WERI-Rb-1 (cell line): ENCODE results near the gene PDSS1.
A peak's percentile ranks its signal among the peaks of the same experiment; 100 is the strongest.

Source experiments
- DNase-seq: peaks from one replicate; pipeline ENCODE4 v3.0.0-alpha.2; 2020
- H3K27ac ChIP-seq: fragments of 250-450 bp; sonication (Bioruptor Pico); 2 replicates; pipeline ENCODE4 v1.5.1; 2020; ENCODE audit warnings: mild to moderate bottlenecking, moderate library complexity
- H3K27me3 ChIP-seq: fragments of 250-450 bp; sonication (Bioruptor Pico); 2 replicates; pipeline ENCODE4 v1.5.1; 2021; ENCODE audit warnings: mild to moderate bottlenecking, low read depth, moderate library complexity; ENCODE audit not compliant: insufficient read depth, severe bottlenecking
- H3K36me3 ChIP-seq: fragments of 250-450 bp; sonication (Bioruptor Pico); 2 replicates; pipeline ENCODE4 v1.5.1; 2020; ENCODE audit warnings: mild to moderate bottlenecking, moderate library complexity
- H3K4me3 ChIP-seq: 2 replicates; pipeline ENCODE4 v1.5.1; 2011; ENCODE audit warnings: low read depth, mild to moderate bottlenecking, control low read depth, low read length
- H3K9me3 ChIP-seq: fragments of 250-450 bp; sonication (Bioruptor Pico); 2 replicates; pipeline ENCODE4 v1.5.1; 2021; ENCODE audit warnings: mild to moderate bottlenecking, moderate library complexity; ENCODE audit not compliant: severe bottlenecking
- TF ChIP-seq, protein P1 (sequence below): IDR thresholded peaks from 2 replicates; pipeline ENCODE4 v1.5.1; 2011; ENCODE audit warnings: low read depth, mild to moderate bottlenecking, control low read depth, inconsistent platforms, low read length

The PDSS1 gene

DNA sequence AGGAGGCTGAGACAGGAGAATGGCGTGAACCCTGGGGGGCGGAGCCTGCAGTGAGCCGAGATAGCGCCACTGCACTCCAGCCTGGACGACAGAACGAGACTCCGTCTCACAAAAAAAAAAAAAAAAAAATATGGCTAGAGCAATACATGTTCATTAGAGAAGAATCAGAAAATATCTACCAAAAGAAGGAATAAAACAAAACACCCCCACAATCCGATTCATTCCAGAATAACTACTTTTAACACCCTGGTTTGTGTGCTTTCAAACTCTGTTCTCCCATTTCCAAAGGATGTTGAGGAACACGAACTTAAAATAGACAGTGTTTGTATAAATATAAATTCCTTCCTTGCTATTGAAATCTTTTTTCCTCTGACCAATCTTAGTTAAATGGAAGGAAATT lies 6.5 kb downstream of the PDSS1 start:
- no peak for DNase-seq
- Histone ChIP-seq H3K27me3 (no peaks in the 10 kb centered on the region), H3K4me3 (no peak overlapping the region), H3K9me3 (no peaks in the 10 kb centered on the region), H3K27ac (no peak overlapping the region), H3K36me3 (no peaks in the 10 kb centered on the region; the same call in 1 of the 2 replicates)
- TF ChIP-seq, protein P1, sequence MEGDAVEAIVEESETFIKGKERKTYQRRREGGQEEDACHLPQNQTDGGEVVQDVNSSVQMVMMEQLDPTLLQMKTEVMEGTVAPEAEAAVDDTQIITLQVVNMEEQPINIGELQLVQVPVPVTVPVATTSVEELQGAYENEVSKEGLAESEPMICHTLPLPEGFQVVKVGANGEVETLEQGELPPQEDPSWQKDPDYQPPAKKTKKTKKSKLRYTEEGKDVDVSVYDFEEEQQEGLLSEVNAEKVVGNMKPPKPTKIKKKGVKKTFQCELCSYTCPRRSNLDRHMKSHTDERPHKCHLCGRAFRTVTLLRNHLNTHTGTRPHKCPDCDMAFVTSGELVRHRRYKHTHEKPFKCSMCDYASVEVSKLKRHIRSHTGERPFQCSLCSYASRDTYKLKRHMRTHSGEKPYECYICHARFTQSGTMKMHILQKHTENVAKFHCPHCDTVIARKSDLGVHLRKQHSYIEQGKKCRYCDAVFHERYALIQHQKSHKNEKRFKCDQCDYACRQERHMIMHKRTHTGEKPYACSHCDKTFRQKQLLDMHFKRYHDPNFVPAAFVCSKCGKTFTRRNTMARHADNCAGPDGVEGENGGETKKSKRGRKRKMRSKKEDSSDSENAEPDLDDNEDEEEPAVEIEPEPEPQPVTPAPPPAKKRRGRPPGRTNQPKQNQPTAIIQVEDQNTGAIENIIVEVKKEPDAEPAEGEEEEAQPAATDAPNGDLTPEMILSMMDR: no peak

DNA sequence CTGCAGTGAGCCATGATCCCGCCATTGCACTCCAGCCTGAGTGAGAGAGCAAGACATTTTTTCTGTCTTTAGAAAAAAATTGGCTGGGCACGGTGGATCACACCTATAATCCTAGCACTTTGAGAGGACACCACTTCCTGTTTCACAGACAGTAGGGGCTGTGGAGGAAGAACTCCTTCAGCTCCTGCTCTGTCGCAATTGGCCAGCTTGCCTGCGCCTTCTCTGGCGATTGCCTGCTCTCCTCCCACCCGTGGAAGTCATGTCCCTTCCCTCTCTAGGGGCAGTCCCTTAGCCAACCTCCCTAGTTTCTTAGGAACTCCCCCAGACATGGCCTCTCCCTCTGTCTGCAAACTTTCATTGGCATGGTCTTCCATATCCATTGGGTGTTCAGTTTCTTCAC lies 8.7 kb downstream of the PDSS1 start:
- DNase-seq: no peak
- H3K27ac ChIP-seq: no peak overlapping the region
- TF ChIP-seq, protein P1: no peak
- no peaks in the 10 kb centered on the region; the same call in 1 of the 2 replicates for H3K36me3 ChIP-seq
- H3K4me3 ChIP-seq: no peak overlapping the region
- no peaks in the 10 kb centered on the region for H3K27me3 ChIP-seq
- no peaks in the 10 kb centered on the region for H3K9me3 ChIP-seq

DNA sequence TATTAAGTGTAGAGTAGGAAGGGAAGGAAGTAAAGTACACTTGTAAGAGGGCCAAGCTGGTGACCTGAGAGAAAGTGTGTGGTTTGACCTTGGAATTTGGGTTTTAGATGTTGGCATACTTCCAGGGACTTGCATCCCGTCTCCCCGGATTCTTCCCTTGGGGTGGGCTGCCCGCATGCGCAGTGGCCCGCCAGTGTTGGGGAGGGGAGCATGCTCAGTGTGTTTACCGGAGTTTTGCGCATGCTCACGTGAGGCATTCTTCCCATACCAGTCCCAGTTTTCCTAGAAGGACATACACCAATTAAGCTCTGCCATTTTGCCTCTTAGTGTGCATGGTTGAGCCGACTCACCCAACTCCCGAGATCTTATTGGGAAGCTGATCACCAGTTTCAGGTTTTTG lies 9.4 kb downstream of the PDSS1 start:
- TF ChIP-seq, protein P1: no peak
- DNase-seq: no peak
- H3K27me3 ChIP-seq: no peaks in the 10 kb centered on the region
- no peaks in the 10 kb centered on the region for H3K9me3 ChIP-seq
- H3K4me3 ChIP-seq: no peak overlapping the region
- H3K27ac ChIP-seq: no peak overlapping the region
- no peaks in the 10 kb centered on the region; the same call in 1 of the 2 replicates for H3K36me3 ChIP-seq

DNA sequence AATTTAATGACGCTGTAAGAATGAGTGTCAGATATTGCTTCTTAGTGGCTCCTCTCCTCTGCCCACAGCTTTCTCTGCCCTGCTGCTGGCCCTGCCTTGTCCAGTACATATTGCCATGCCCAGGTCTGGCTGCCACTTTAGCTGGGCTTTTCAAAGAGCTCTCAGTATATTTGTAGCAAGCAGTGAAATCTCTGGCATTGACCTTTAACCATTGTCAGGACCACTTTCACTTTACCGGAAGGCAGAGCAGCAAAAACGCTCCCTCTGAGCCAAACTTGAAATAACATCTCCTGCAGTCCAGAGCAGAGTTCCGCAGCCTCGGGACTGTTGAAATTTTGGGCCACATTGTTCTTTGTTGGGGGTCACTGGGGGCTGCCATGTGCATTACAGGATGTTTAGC lies 13.8 kb downstream of the PDSS1 start:
- Histone ChIP-seq H3K36me3 (no peaks in the 10 kb centered on the region; the same call in 1 of the 2 replicates), H3K9me3 (no peaks in the 10 kb centered on the region), H3K4me3 (no peak overlapping the region), H3K27ac (no peak overlapping the region), H3K27me3 (no peaks in the 10 kb centered on the region)
- TF ChIP-seq, protein P1: no peak
- DNase-seq: no peak

DNA sequence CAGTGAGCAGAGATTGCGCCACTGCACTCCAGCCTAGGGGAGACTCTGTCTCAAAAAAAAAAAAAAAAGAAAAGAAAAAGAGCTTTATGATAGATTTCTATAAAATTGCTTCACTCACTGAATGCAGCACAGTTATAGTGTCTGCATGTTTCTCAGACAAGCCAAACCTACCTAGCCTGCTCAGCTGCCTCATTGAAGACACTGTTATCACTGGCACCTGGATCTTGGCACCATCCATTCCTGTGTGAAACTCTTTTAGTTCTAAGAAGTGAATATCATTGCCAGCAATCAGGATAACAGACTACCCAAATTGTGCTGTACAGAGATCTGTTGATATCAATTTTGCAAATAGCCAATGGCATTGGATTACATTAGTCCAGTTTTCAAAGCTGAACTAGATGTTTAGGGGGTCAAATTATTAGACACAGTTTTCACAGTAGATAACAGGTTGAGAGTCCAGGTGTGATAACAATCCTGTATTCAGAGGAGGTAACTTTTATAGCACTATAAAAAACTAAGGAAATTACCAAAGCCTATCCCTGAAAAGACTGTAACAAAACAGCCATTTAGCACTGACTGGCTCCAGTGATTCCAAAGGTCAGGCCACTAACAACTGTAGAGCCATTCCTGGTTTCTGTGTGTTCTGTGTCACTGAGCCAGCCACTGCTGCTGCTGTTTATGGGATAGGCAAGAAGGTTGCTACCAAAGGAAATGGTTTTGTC lies 17.1 kb downstream of the PDSS1 start:
- Histone ChIP-seq H3K27me3 (no peaks in the 10 kb centered on the region), H3K36me3 (no peaks in the 10 kb centered on the region), H3K4me3 (no peak overlapping the region), H3K27ac (peak overlapping the region; percentile 45; the same call in 1 of the 2 replicates), H3K9me3 (no peaks in the 10 kb centered on the region)
- no peak for DNase-seq
- TF ChIP-seq, protein P1: no peak

DNA sequence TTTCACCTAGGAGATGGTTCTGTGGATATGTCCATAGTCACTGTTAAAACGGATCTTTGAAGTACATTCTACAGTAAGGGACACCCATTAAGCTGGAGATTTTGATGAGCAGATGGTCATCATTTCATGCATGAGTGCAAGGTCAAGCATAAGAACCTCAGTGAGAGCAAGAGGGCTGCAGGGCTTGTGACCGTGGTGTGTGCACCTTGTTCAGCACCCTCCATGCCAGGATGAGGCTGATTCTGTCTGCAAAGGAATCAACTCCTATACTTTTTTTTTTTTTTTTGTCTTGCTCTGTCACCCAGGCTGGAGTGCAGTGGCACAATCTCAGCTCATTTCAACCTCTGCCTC lies 17.6 kb downstream of the PDSS1 start:
- H3K27me3 ChIP-seq: no peaks in the 10 kb centered on the region
- no peaks in the 10 kb centered on the region for H3K36me3 ChIP-seq
- no peak overlapping the region for H3K4me3 ChIP-seq
- H3K9me3 ChIP-seq: no peaks in the 10 kb centered on the region
- TF ChIP-seq, protein P1: no peak
- DNase-seq: peak; percentile 19
- H3K27ac ChIP-seq: peak overlapping the region; percentile 45; the same call in 1 of the 2 replicates
